DND-41 (cell line): Measurements from ENCODE around the gene ZBTB21.

ENCODE experiments used
- EZH2 ChIP-seq: IDR thresholded peaks from 3 replicates; pipeline ENCODE4 v1.6.1; 2012; ENCODE audit warnings: borderline replicate concordance, low read depth, mild to moderate bottlenecking, moderate library complexity, low read length, inconsistent platforms; ENCODE audit not compliant: severe bottlenecking
- TF ChIP-seq, protein P1 (sequence below): IDR thresholded peaks from 2 replicates; pipeline ENCODE4 v1.5.1; 2012; ENCODE audit warnings: borderline replicate concordance, low read length, moderate library complexity, mild to moderate bottlenecking; ENCODE audit not compliant: poor library complexity, severe bottlenecking; ENCODE audit errors: extremely low read depth

DNA sequence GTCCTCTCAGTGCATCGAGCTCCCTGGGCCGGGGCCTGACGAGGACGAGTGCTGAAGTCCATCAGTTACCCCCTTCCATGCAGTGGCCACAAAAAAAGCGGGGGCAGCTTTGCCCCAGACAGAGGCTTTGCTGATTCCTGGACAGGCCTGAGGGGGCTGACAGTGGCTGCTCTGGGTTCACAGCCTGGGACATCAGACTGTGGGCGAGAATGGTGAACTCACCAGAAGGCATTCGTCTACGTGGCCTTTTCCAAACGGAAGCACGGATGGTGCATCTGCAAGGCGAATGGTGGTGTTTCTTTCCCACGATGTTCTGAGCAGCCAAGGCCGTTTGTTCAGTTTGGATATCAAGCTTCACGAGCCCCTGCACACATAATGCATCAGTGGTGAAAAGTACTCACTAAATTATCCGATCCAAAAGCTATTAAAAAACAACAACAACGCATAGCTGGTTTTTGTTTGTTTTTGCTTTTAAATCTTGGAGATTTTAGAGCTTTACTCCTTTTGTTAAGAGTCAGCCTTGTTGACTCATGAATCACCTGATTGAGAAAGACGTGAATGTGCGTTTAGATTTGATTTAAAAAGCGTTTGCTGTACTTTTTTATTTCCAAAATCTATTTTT lies 6.3 kb upstream of the ZBTB21 start:
- TF ChIP-seq, protein P1, sequence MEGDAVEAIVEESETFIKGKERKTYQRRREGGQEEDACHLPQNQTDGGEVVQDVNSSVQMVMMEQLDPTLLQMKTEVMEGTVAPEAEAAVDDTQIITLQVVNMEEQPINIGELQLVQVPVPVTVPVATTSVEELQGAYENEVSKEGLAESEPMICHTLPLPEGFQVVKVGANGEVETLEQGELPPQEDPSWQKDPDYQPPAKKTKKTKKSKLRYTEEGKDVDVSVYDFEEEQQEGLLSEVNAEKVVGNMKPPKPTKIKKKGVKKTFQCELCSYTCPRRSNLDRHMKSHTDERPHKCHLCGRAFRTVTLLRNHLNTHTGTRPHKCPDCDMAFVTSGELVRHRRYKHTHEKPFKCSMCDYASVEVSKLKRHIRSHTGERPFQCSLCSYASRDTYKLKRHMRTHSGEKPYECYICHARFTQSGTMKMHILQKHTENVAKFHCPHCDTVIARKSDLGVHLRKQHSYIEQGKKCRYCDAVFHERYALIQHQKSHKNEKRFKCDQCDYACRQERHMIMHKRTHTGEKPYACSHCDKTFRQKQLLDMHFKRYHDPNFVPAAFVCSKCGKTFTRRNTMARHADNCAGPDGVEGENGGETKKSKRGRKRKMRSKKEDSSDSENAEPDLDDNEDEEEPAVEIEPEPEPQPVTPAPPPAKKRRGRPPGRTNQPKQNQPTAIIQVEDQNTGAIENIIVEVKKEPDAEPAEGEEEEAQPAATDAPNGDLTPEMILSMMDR = no peak
- no peak for TF ChIP-seq EZH2
